Ovary (tissue), 9 donors: ENCODE results near the gene ENDOG. TPM values are rescaled to one million over a fixed set of nuclear protein-coding genes. Genes with fewer than 3 reads are reported as not detected.
"Not testable (repeated sequence)": the region's sequence is repeated elsewhere in the genome, so short reads cannot be mapped to it uniquely, and the experiment has no call there.

Source experiments
- DNase-seq, 5 donors: peaks; one replicate each; pipeline ENCODE4 v3.0.0-alpha.2; 2019 to 2020
- H3K27ac ChIP-seq, 2 donors: fragments of 200-600 bp; one replicate each; pipeline versions ENCODE4 v1.5.1 to v1.8.0; 2019 to 2022
- H3K27me3 ChIP-seq: fragments of 200-600 bp; one replicate; pipeline ENCODE4 v1.8.0; 2022
- H3K36me3 ChIP-seq: fragments of 200-600 bp; sonication (generic); one replicate; pipeline ENCODE4 v1.5.1; 2019
- H3K4me1 ChIP-seq: one replicate; pipeline ENCODE4 v1.8.1; 2013; ENCODE audit warnings: mild to moderate bottlenecking, moderate library complexity; ENCODE audit not compliant: insufficient read depth
- H3K4me3 ChIP-seq: fragments of 200-600 bp; sonication (generic); one replicate; pipeline ENCODE4 v1.5.1; 2017
- H3K9me3 ChIP-seq, 2 donors: fragments of 200-600 bp in 1 of 2; sonication (generic) in 1 of 2; one replicate each; pipeline versions ENCODE4 v1.5.1 to v1.8.1; 2013 to 2019; ENCODE audit warnings: mild to moderate bottlenecking in 1 of 2, moderate library complexity in 1 of 2
- EP300 ChIP-seq: sonication (generic); formaldehyde crosslinking; IDR thresholded peaks from one replicate; pipeline ENCODE4 v1.6.1; 2017; ENCODE audit warnings: antibody characterized with exemption
- POLR2A ChIP-seq: fragments of 450-650 bp; IDR thresholded peaks from one replicate; pipeline ENCODE4 v1.6.1; 2017; ENCODE audit warnings: antibody characterized with exemption, mild to moderate bottlenecking, moderate library complexity
- WGBS, 3 donors: extraction: QIAGEN DNeasy Blood & Tissue Kit in 1 of 3; methylation state at CpG; one replicate each; pipeline versions ENCODE4 v1.1.5 to v1.1.7; 2013 to 2017; 5-methylcytosine and 5-hydroxymethylcytosine counted together
- intact Hi-C, 4 donors: fragments of 100-400 bp; cut with DNase I; formaldehyde crosslinking; loops; one replicate each; pipeline versions ENCODE4 v1.11.0 to v1.15.1; 2022 to 2023
- polyA plus RNA-seq, 2 donors: library from polyadenylated mRNA; stranded (reverse); fragments of 200-250 nt in 1 of 2; fragments of 350-450 nt in 1 of 2; fragmentation: Illumina TruSeq in 1 of 2; extraction: RNeasy Lipid Tissue Mini Kit (QIAGEN cat#74804) in 1 of 2; gene quantifications; one replicate each; pipeline ENCODE4 v1.2.3, GENCODE V29; 2013 to 2014
- total RNA-seq, 7 donors: library from RNA; depleted of rRNA in 2 of 7; stranded (reverse); fragments of >200 nt in 2 of 7; fragmentation: NEBNext Ultra II Directional in 3 of 7; extraction: Animal tissue kit (Norgen Biotek cat#: 25700) in 3 of 7; gene quantifications; one replicate each; pipeline versions ENCODE4 v1.1.0 to v1.2.4, GENCODE V29; 2016 to 2023
- TF ChIP-seq, protein P1 (sequence below), 3 donors: fragments of 450-650 bp in 2 of 3; fragments of 200-600 bp in 1 of 3; IDR thresholded peaks; one replicate each; pipeline versions ENCODE4 v1.5.1 to v1.8.0; 2016 to 2022; ENCODE audit warnings: antibody characterized with exemption in 3 of 3, mild to moderate bottlenecking in 1 of 3
- donor health status: DM: no; HTN: no; CAD: no; lungs with moderate emphysema.
- donor health status: DM: no; HTN: no; CAD: no.
- donor health status: Bipolar disorder and iron deficiency.
- donor health status: DM: yes; HTN: yes; CAD: no.
- donor health status: DM: no; HTN: no; CAD: no.
- donor health status: DM: yes; HTN: yes; CAD: no.

ENDOG gene
- total and polyA plus RNA-seq, 9 donors, result 3.6 to 23.7 (median 15.7) TPM

- WGBS, 3 donors, result 2% methylated on average over 7 of the region's 7 CpGs
- TF ChIP-seq, protein P1, sequence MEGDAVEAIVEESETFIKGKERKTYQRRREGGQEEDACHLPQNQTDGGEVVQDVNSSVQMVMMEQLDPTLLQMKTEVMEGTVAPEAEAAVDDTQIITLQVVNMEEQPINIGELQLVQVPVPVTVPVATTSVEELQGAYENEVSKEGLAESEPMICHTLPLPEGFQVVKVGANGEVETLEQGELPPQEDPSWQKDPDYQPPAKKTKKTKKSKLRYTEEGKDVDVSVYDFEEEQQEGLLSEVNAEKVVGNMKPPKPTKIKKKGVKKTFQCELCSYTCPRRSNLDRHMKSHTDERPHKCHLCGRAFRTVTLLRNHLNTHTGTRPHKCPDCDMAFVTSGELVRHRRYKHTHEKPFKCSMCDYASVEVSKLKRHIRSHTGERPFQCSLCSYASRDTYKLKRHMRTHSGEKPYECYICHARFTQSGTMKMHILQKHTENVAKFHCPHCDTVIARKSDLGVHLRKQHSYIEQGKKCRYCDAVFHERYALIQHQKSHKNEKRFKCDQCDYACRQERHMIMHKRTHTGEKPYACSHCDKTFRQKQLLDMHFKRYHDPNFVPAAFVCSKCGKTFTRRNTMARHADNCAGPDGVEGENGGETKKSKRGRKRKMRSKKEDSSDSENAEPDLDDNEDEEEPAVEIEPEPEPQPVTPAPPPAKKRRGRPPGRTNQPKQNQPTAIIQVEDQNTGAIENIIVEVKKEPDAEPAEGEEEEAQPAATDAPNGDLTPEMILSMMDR (IDR thresholded peaks at IDR 0.05), result no peak
- no peaks in the 10 kb centered on the region for H3K27me3 ChIP-seq
- peaks cover 3% of the 10 kb centered on the region for H3K4me1 ChIP-seq
- no peak for DNase-seq
- H3K4me3 ChIP-seq, result peak overlapping the region; percentile 99
- intact Hi-C loops, result loop anchor here in 1 of 4 donors (2.0 kb wide), 1 partner anchor 15 kb away; no protein-coding TSS in a partner anchor
- H3K9me3 ChIP-seq, result no peaks in the 10 kb centered on the region
- H3K36me3 ChIP-seq, result no peaks in the 10 kb centered on the region
- peak overlapping the region in 1 of 2 donors; percentile 83 for H3K27ac ChIP-seq
Measured at GRCh38 chr9:128787659-128788058, 30.6 kb upstream of the ENDOG start.

GRCh38 chr9:128788445-128788844 lies 29.9 kb upstream of the ENDOG start:
- DNase-seq, result no peak
- no peak overlapping the region for H3K27ac ChIP-seq
- 87 to 100% (median 98%) methylated on average over 1 of the region's 1 CpG for WGBS, 3 donors
- H3K27me3 ChIP-seq, result no peaks in the 10 kb centered on the region
- TF ChIP-seq POLR2A (no peak), EP300 (no peak)
- TF ChIP-seq, protein P1 (IDR thresholded peaks at IDR 0.05), result no peak
- no peaks in the 10 kb centered on the region for H3K9me3 ChIP-seq
- H3K4me1 ChIP-seq, result peaks cover 3% of the 10 kb centered on the region
- no peaks in the 10 kb centered on the region for H3K36me3 ChIP-seq
- no peak overlapping the region for H3K4me3 ChIP-seq
- intact Hi-C loops, result no loop called here

- H3K36me3 ChIP-seq, result no peaks in the 10 kb centered on the region
- intact Hi-C loops, result no loop called here
- peaks cover 3% of the 10 kb centered on the region for H3K4me1 ChIP-seq
- H3K27ac ChIP-seq, result no peak overlapping the region
- no peak for TF ChIP-seq POLR2A
- TF ChIP-seq EP300, result no peak
- TF ChIP-seq, protein P1 (IDR thresholded peaks at IDR 0.05), result no peak
- DNase-seq, result no peak
- H3K9me3 ChIP-seq, result no peaks in the 10 kb centered on the region
- H3K4me3 ChIP-seq, result no peak overlapping the region
- H3K27me3 ChIP-seq, result no peaks in the 10 kb centered on the region
- 82 to 85% (median 83%) methylated on average over 4 of the region's 4 CpGs for WGBS, 3 donors
Measured at GRCh38 chr9:128790536-128790935, 27.8 kb upstream of the ENDOG start.

GRCh38 chr9:128792134-128792533 lies 26.2 kb upstream of the ENDOG start:
- TF ChIP-seq EP300 (no peak), POLR2A (no peak)
- DNase-seq, result no peak
- Histone ChIP-seq H3K27me3 (no peaks in the 10 kb centered on the region), H3K36me3 (no peaks in the 10 kb centered on the region), H3K4me3 (no peak overlapping the region), H3K27ac (no peak overlapping the region), H3K4me1 (peaks cover 3% of the 10 kb centered on the region), H3K9me3 (no peaks in the 10 kb centered on the region)
- intact Hi-C loops, result no loop called here
- WGBS, 3 donors, result 88 to 89% (median 88%) methylated on average over 9 of the region's 9 CpGs

GRCh38 chr9:128792978-128793686 lies 25.2 kb upstream of the ENDOG start:
- no peaks in the 10 kb centered on the region for H3K27me3 ChIP-seq
- H3K36me3 ChIP-seq, result no peaks in the 10 kb centered on the region
- 79 to 80% (median 80%) methylated on average over 8 of the region's 8 CpGs for WGBS, 3 donors
- no peak for TF ChIP-seq EP300
- TF ChIP-seq, protein P1 (IDR thresholded peaks at IDR 0.05), result no peak
- no peak for TF ChIP-seq POLR2A
- peaks cover 1% of the 10 kb centered on the region for H3K4me1 ChIP-seq
- H3K4me3 ChIP-seq, result no peak overlapping the region
- H3K9me3 ChIP-seq, result no peaks in the 10 kb centered on the region
- no peak overlapping the region for H3K27ac ChIP-seq
- DNase-seq, result no peak
- intact Hi-C loops, result no loop called here

- H3K36me3 ChIP-seq, result not testable (repeated sequence)
Measured at GRCh38 chr9:128794961-128795360, 23.3 kb upstream of the ENDOG start.

More at GRCh38 chr9:128794961-128795360, 23.3 kb upstream of the ENDOG start:
- H3K9me3 ChIP-seq, intact Hi-C loops, DNase-seq, H3K4me1 ChIP-seq, H3K27ac ChIP-seq, H3K27me3 ChIP-seq, H3K4me3 ChIP-seq: not testable (repeated sequence)
- WGBS, 3 donors, result 41 to 44% (median 43%) methylated on average over 2 of the region's 2 CpGs
